ENCODE data around the gene FAM222A.

DNA sequence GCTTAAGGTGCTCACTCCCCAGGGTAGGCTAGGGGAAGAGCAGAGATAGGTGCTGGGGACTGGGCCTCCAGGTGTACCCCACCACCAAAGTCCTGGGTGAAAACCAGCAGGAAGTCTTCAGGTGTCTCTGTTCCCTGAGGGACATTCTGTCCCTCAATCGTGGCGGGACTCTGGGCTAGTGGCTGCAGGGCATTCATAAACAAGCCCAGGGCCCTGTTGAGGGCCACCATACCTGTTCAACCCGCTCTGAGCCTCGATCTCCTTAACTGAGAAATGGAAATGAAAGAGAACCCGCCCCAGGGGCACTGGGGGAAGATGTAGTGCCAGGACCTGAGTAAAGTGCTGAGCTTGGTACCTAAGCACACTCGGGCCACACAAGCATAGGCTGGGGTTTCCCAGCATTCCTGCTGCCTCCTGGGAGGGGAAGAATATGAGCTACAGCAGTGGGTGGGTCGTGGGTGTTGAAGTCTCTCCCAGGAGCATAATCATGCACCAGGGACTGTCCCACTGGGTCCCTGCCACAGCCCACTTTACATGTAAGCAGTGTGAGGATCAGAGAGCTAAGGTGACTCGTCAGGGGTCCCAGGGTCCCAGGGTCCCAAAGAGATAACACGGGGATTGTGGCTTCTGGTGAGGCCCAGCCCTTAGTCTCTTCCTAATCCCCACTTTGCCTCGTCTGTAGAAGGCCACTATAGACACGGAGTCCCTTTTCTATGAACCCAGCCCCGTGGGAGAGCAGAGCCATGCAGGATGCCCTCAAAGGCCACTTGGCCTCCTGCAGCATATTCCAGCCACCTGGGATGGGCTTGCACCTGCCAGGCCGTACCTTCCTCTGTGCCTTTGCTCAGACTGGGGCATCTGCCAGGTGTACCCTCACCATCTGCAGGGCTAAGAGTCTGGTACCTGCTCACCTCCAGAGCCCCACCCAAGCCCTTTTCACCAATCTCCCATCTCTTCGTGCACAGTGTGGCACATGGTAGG lies 14.4 kb downstream of the FAM222A start:
- no peak for TF ChIP-seq POLR2A (IDR thresholded peaks at IDR 0.05)
- TF ChIP-seq, protein P1, sequence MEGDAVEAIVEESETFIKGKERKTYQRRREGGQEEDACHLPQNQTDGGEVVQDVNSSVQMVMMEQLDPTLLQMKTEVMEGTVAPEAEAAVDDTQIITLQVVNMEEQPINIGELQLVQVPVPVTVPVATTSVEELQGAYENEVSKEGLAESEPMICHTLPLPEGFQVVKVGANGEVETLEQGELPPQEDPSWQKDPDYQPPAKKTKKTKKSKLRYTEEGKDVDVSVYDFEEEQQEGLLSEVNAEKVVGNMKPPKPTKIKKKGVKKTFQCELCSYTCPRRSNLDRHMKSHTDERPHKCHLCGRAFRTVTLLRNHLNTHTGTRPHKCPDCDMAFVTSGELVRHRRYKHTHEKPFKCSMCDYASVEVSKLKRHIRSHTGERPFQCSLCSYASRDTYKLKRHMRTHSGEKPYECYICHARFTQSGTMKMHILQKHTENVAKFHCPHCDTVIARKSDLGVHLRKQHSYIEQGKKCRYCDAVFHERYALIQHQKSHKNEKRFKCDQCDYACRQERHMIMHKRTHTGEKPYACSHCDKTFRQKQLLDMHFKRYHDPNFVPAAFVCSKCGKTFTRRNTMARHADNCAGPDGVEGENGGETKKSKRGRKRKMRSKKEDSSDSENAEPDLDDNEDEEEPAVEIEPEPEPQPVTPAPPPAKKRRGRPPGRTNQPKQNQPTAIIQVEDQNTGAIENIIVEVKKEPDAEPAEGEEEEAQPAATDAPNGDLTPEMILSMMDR (IDR thresholded peaks at IDR 0.05): no peak

Measured in lower leg skin (tissue), 3 donors.